Measurements from ENCODE around the gene PRIMPOL.

- TF ChIP-seq, protein P1, sequence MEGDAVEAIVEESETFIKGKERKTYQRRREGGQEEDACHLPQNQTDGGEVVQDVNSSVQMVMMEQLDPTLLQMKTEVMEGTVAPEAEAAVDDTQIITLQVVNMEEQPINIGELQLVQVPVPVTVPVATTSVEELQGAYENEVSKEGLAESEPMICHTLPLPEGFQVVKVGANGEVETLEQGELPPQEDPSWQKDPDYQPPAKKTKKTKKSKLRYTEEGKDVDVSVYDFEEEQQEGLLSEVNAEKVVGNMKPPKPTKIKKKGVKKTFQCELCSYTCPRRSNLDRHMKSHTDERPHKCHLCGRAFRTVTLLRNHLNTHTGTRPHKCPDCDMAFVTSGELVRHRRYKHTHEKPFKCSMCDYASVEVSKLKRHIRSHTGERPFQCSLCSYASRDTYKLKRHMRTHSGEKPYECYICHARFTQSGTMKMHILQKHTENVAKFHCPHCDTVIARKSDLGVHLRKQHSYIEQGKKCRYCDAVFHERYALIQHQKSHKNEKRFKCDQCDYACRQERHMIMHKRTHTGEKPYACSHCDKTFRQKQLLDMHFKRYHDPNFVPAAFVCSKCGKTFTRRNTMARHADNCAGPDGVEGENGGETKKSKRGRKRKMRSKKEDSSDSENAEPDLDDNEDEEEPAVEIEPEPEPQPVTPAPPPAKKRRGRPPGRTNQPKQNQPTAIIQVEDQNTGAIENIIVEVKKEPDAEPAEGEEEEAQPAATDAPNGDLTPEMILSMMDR (conservative IDR thresholded peaks at IDR 0.05; ENCODE audit: low read depth, low read length) = no peak
- TF ChIP-seq EZH2phosphoT487 (IDR thresholded peaks at IDR 0.05; ENCODE audit: borderline replicate concordance, low read length) = no peak
- TF ChIP-seq EZH2 (IDR thresholded peaks at IDR 0.05; ENCODE audit: low read length, unreplicated experiment) = no peak
These were observed 675 bp downstream of the PRIMPOL start for GRCh38 chr4:184649971-184650855.
